HEK293 (cell line): Measurements from ENCODE around the gene TBX4.

ENCODE experiments used
- CTCF ChIA-PET: fragments of 350-600 bp; formaldehyde crosslinking; extraction: SDS; loops from one replicate; lab custom pipeline; 2021; ENCODE audit warnings: antibody characterized with exemption; lab: Yijun Ruan, JAX
- POLR2A ChIA-PET: fragments of 300-600 bp; formaldehyde crosslinking; extraction: SDS; loops from one replicate; lab custom pipeline; 2020; ENCODE audit warnings: antibody characterized with exemption, inconsistent platforms; lab: Yijun Ruan, JAX
- H3K27ac ChIP-seq: fragments of 200-500 bp; sonication (Bioruptor generic); 2 replicates; pipeline ENCODE4 v1.5.1; 2014; ENCODE audit warnings: low read depth, low read length, control low read depth, inconsistent platforms; ENCODE audit errors: extremely low read depth
- H3K36me3 ChIP-seq, 2 experiments: fragments of 200-500 bp in 1 of 2; sonication (Bioruptor generic) in 1 of 2; 1 replicate in 1 of 2; 2 replicates in 1 of 2; pipeline ENCODE4 v1.5.1; 2014 to 2017; ENCODE audit warnings: inconsistent platforms in 2 of 2, low read length in 2 of 2; ENCODE audit not compliant: control insufficient read depth in 2 of 2, insufficient read depth in 1 of 2
- H3K4me1 ChIP-seq: fragments of 200-500 bp; sonication (Bioruptor generic); 2 replicates; pipeline ENCODE4 v1.5.1; 2014; ENCODE audit warnings: mild to moderate bottlenecking, low read length, inconsistent platforms; ENCODE audit not compliant: control insufficient read depth, insufficient read depth
- H3K4me3 ChIP-seq: 2 replicates; pipeline ENCODE4 v1.5.1; 2011; ENCODE audit warnings: low read depth, mild to moderate bottlenecking, control low read depth, low read length, moderate library complexity
- H3K9me3 ChIP-seq: fragments of 200-500 bp; sonication (Bioruptor generic); 2 replicates; pipeline ENCODE4 v1.5.1; 2014; ENCODE audit warnings: low read depth, low read length, inconsistent platforms; ENCODE audit not compliant: control insufficient read depth, insufficient read depth
- REPIN1 ChIP-seq: fragments of 450-650 bp; formaldehyde crosslinking; IDR thresholded peaks from 2 replicates; pipeline ENCODE4 v1.5.1; 2017; ENCODE audit warnings: missing biosample characterization, missing genetic modification characterization, low read depth
- YY2 ChIP-seq: fragments of 450-650 bp; formaldehyde crosslinking; IDR thresholded peaks from 2 replicates; pipeline ENCODE4 v1.5.1; 2016; ENCODE audit warnings: missing biosample characterization, missing genetic modification characterization
- ZBTB26 ChIP-seq: fragments of 450-650 bp; formaldehyde crosslinking; optimal IDR thresholded peaks from 2 replicates; pipeline ENCODE3; 2016; ENCODE audit warnings: missing biosample characterization, mild to moderate bottlenecking, missing genetic modification characterization
- ZNF18 ChIP-seq: fragments of 450-650 bp; formaldehyde crosslinking; IDR thresholded peaks from 2 replicates; pipeline ENCODE4 v1.5.1; 2016; ENCODE audit warnings: missing biosample characterization, missing genetic modification characterization
- ZNF426 ChIP-seq: fragments of 450-650 bp; formaldehyde crosslinking; IDR thresholded peaks from 2 replicates; pipeline ENCODE4 v1.5.1; 2017; ENCODE audit warnings: missing biosample characterization, missing genetic modification characterization, mild to moderate bottlenecking, inconsistent platforms, moderate library complexity
- ZNF433 ChIP-seq: fragments of 450-650 bp; formaldehyde crosslinking; IDR thresholded peaks from 2 replicates; pipeline ENCODE4 v1.5.1; 2016; ENCODE audit warnings: missing biosample characterization, missing genetic modification characterization, low read depth
- ZNF549 ChIP-seq: fragments of 450-650 bp; IDR thresholded peaks from 2 replicates; pipeline ENCODE4 v1.5.1; 2018; ENCODE audit warnings: missing biosample characterization, missing genetic modification characterization, mild to moderate bottlenecking, inconsistent platforms, moderate library complexity
- ZNF560 ChIP-seq: fragments of 450-650 bp; formaldehyde crosslinking; IDR thresholded peaks from 2 replicates; pipeline ENCODE4 v1.5.1; 2017; ENCODE audit warnings: missing biosample characterization, missing genetic modification characterization, borderline replicate concordance
- ZNF658 ChIP-seq: fragments of 450-650 bp; formaldehyde crosslinking; IDR thresholded peaks from 2 replicates; pipeline ENCODE4; 2016; ENCODE audit warnings: missing biosample characterization, missing genetic modification characterization
- ZNF785 ChIP-seq: fragments of 450-650 bp; formaldehyde crosslinking; IDR thresholded peaks from 2 replicates; pipeline ENCODE4 v1.5.1; 2016; ENCODE audit warnings: missing biosample characterization, missing genetic modification characterization
- TF ChIP-seq, protein P1 (sequence below): fragments of 450-650 bp; formaldehyde crosslinking; conservative IDR thresholded peaks from 2 replicates; pipeline ENCODE4 v1.5.1; 2016; ENCODE audit warnings: low read depth, missing biosample characterization, missing genetic modification characterization
- TF ChIP-seq, protein P2 (sequence below): fragments of 450-650 bp; formaldehyde crosslinking; IDR thresholded peaks from 2 replicates; pipeline ENCODE4 v1.5.1; 2016; ENCODE audit warnings: missing biosample characterization, missing genetic modification characterization

Gene TBX4

GRCh38 chr17:61467416-61468262, 15.4 kb downstream of the TBX4 start (continued):
- TF ChIP-seq, protein P1, sequence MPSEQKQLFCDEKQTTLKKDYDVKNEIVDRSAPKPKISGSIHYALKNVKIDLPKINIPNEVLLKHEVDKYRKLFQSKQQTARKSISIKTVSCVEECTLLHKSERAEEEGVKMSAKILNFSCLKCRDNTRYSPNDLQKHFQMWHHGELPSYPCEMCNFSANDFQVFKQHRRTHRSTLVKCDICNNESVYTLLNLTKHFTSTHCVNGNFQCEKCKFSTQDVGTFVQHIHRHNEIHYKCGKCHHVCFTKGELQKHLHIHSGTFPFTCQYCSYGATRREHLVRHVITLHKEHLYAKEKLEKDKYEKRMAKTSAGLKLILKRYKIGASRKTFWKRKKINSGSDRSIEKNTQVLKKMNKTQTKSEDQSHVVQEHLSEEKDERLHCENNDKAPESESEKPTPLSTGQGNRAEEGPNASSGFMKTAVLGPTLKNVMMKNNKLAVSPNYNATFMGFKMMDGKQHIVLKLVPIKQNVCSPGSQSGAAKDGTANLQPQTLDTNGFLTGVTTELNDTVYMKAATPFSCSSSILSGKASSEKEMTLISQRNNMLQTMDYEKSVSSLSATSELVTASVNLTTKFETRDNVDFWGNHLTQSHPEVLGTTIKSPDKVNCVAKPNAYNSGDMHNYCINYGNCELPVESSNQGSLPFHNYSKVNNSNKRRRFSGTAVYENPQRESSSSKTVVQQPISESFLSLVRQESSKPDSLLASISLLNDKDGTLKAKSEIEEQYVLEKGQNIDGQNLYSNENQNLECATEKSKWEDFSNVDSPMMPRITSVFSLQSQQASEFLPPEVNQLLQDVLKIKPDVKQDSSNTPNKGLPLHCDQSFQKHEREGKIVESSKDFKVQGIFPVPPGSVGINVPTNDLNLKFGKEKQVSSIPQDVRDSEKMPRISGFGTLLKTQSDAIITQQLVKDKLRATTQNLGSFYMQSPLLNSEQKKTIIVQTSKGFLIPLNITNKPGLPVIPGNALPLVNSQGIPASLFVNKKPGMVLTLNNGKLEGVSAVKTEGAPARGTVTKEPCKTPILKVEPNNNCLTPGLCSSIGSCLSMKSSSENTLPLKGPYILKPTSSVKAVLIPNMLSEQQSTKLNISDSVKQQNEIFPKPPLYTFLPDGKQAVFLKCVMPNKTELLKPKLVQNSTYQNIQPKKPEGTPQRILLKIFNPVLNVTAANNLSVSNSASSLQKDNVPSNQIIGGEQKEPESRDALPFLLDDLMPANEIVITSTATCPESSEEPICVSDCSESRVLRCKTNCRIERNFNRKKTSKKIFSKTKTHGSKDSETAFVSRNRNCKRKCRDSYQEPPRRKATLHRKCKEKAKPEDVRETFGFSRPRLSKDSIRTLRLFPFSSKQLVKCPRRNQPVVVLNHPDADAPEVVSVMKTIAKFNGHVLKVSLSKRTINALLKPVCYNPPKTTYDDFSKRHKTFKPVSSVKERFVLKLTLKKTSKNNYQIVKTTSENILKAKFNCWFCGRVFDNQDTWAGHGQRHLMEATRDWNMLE (tag by site-specific recombination): 0 out of 2 replicates have a peak, but pooled peaks have one; percentile 24
- no peak for TF ChIP-seq ZBTB26 (tag by site-specific recombination)

GRCh38 chr17:61468263-61468907, 16.2 kb downstream of the TBX4 start:
- peaks cover 6% of the 10 kb centered on the region for H3K4me1 ChIP-seq
- H3K36me3 ChIP-seq: no peaks in the 10 kb centered on the region
- POLR2A ChIA-PET: interaction anchor here (1.5 to 2.2 kb wide), 4 partner anchors 13 to 41 kb away, joined by 4 to 12 read pairs (median 5); no protein-coding TSS in a partner anchor
- TF ChIP-seq ZNF426 (tag by site-specific recombination): peak; percentile 4; the same call in 1 of the 2 replicates
- TF ChIP-seq ZNF433: no peak
- CTCF ChIA-PET: interaction anchor here (0.7 to 1.5 kb wide), 11 partner anchors 14 to 118 kb away, joined by 3 to 9 read pairs (median 5); no protein-coding TSS in a partner anchor
- no peak overlapping the region for H3K27ac ChIP-seq
- no peaks in the 10 kb centered on the region for H3K9me3 ChIP-seq
- H3K4me3 ChIP-seq: no peak overlapping the region

- H3K27ac ChIP-seq: no peak overlapping the region
Observed at GRCh38 chr17:61469474-61469873, 17.3 kb downstream of the TBX4 start.

More at GRCh38 chr17:61469474-61469873, 17.3 kb downstream of the TBX4 start:
- H3K4me1 ChIP-seq: peaks cover 6% of the 10 kb centered on the region
- TF ChIP-seq YY2 (tag by site-specific recombination): no peak
- no peak for TF ChIP-seq ZNF658 (tag by site-specific recombination)
- TF ChIP-seq ZNF18: no peak
- TF ChIP-seq REPIN1 (tag by site-specific recombination): no peak
- no peak for TF ChIP-seq ZNF549 (tag by site-specific recombination)
- no peak for TF ChIP-seq ZNF560 (tag by site-specific recombination)
- TF ChIP-seq ZNF785: no peak
- TF ChIP-seq, protein P2, sequence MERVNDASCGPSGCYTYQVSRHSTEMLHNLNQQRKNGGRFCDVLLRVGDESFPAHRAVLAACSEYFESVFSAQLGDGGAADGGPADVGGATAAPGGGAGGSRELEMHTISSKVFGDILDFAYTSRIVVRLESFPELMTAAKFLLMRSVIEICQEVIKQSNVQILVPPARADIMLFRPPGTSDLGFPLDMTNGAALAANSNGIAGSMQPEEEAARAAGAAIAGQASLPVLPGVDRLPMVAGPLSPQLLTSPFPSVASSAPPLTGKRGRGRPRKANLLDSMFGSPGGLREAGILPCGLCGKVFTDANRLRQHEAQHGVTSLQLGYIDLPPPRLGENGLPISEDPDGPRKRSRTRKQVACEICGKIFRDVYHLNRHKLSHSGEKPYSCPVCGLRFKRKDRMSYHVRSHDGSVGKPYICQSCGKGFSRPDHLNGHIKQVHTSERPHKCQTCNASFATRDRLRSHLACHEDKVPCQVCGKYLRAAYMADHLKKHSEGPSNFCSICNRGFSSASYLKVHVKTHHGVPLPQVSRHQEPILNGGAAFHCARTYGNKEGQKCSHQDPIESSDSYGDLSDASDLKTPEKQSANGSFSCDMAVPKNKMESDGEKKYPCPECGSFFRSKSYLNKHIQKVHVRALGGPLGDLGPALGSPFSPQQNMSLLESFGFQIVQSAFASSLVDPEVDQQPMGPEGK: no peak
- TF ChIP-seq, all 188 proteins: peak for 0
- ChIA-PET CTCF (interaction anchor here (0.6 kb wide), 1 partner anchor 421 kb away, joined by 5 read pairs; no protein-coding TSS in a partner anchor), POLR2A (interaction anchor here (2.2 kb wide), 1 partner anchor 15 kb away, joined by 12 read pairs; no protein-coding TSS in a partner anchor)
- no peaks in the 10 kb centered on the region for H3K36me3 ChIP-seq
- H3K9me3 ChIP-seq: no peaks in the 10 kb centered on the region
- H3K4me3 ChIP-seq: no peak overlapping the region
